Endothelial cell of umbilical vein (primary cell): ENCODE data around the gene SNX9. TPM values are rescaled to one million over a fixed set of nuclear protein-coding genes. Genes with fewer than 3 reads are reported as not detected.

Experiments used
- BruUV-seq: library from RNA; stranded (reverse); fragments of 400-500 nt; replicated peaks from 2 replicates; lab custom pipeline; 2021; lab: Mats Ljungman, UMichigan
- CTCF ChIA-PET: fragments of 300-600, 350-600 bp; sonication (Branson Sonifier 250); formaldehyde crosslinking; loops from one replicate; lab custom pipeline; 2021; ENCODE audit warnings: antibody characterized with exemption, inconsistent platforms; lab: Charles Lee
- POLR2A ChIA-PET: fragments of 300-600, 350-600 bp; sonication (Branson Sonifier 250); formaldehyde crosslinking; loops from one replicate; lab custom pipeline; 2021; ENCODE audit warnings: antibody characterized with exemption, inconsistent platforms; lab: Charles Lee
- DNase-seq: peaks from one replicate; pipeline ENCODE4 v3.0.0-alpha.2; 2011; ENCODE audit warnings: low read depth, low spot score
- FAIRE-seq: peaks from 2 replicates; lab custom pipeline; 2011; peaks lifted over from hg19 to GRCh38; lab: Jason Lieb, UNC
- H2AFZ ChIP-seq: 2 replicates; pipeline ENCODE4 v1.6.0; 2012; ENCODE audit warnings: low read depth, low read length, control low read depth, inconsistent platforms
- H3K27ac ChIP-seq: 2 replicates; pipeline ENCODE4 v1.5.1; 2011; ENCODE audit warnings: low read depth, mild to moderate bottlenecking, control low read depth, low read length, moderate library complexity; ENCODE audit not compliant: insufficient read depth
- H3K27me3 ChIP-seq, 2 experiments: 2 replicates each; pipeline versions ENCODE4 v1.6.0 to v1.6.1; 2011; ENCODE audit warnings: low read length in 2 of 2, mixed read lengths in 1 of 2; ENCODE audit not compliant: control insufficient read depth in 2 of 2, insufficient read depth in 2 of 2
- H3K36me3 ChIP-seq, 2 experiments: 2 replicates in 1 of 2; 3 replicates in 1 of 2; pipeline ENCODE4 v1.5.1; 2011; ENCODE audit warnings: low read length in 2 of 2, mild to moderate bottlenecking in 1 of 2, moderate library complexity in 1 of 2; ENCODE audit not compliant: control insufficient read depth in 2 of 2, insufficient read depth in 2 of 2; ENCODE audit errors: extremely low read depth in 1 of 2
- H3K4me1 ChIP-seq: 3 replicates; pipeline ENCODE4 v1.5.1; 2011; ENCODE audit warnings: mild to moderate bottlenecking, low read length; ENCODE audit not compliant: control insufficient read depth, insufficient read depth; ENCODE audit errors: extremely low read depth
- H3K4me2 ChIP-seq: 2 replicates; pipeline ENCODE4 v1.6.1; 2011; ENCODE audit warnings: low read length, control low read depth, mixed read lengths; ENCODE audit not compliant: insufficient read depth
- H3K4me3 ChIP-seq, 3 experiments: fragments of 200-600 bp in 1 of 3; sonication (generic), shearing (Covaris generic) in 1 of 3; replicated peaks in 1 of 3; 2 replicates each; pipeline ENCODE4 v1.5.1; 2011 to 2016; ENCODE audit warnings: control low read depth in 3 of 3, low read length in 3 of 3, mild to moderate bottlenecking in 2 of 3, inconsistent platforms in 1 of 3, low read depth in 1 of 3, moderate library complexity in 1 of 3; ENCODE audit not compliant: insufficient read depth in 1 of 3
- H3K79me2 ChIP-seq: 2 replicates; pipeline ENCODE4 v1.6.0; 2012; ENCODE audit warnings: low read length, inconsistent platforms; ENCODE audit not compliant: control insufficient read depth, insufficient read depth
- H3K9ac ChIP-seq: replicated peaks from 2 replicates; pipeline ENCODE3; 2011; ENCODE audit warnings: low read length, control low read depth; ENCODE audit not compliant: insufficient read depth; ENCODE audit errors: extremely low read depth
- H3K9me1 ChIP-seq: replicated peaks from 3 replicates; pipeline ENCODE4 v1.6.0; 2011; ENCODE audit warnings: mild to moderate bottlenecking, low read length; ENCODE audit not compliant: control insufficient read depth, insufficient read depth; ENCODE audit errors: extremely low read depth
- H3K9me3 ChIP-seq: replicated peaks from 2 replicates; pipeline ENCODE4 v1.5.1; 2012; ENCODE audit warnings: low read length, inconsistent platforms; ENCODE audit not compliant: control insufficient read depth, insufficient read depth
- H4K20me1 ChIP-seq: replicated peaks from 2 replicates; pipeline ENCODE3; 2011; ENCODE audit warnings: mild to moderate bottlenecking, low read length; ENCODE audit not compliant: control insufficient read depth, insufficient read depth; ENCODE audit errors: extremely low read depth
- EZH2 ChIP-seq: IDR thresholded peaks from 2 replicates; pipeline ENCODE4 v1.6.1; 2012; ENCODE audit warnings: borderline replicate concordance, low read depth, mild to moderate bottlenecking, moderate library complexity, low read length, inconsistent platforms; ENCODE audit not compliant: severe bottlenecking
- FOS ChIP-seq: IDR thresholded peaks from 2 replicates; pipeline ENCODE4 v1.6.1; 2011; ENCODE audit warnings: mild to moderate bottlenecking, low read length, moderate library complexity, borderline replicate concordance; ENCODE audit not compliant: insufficient read depth
- GATA2 ChIP-seq: IDR thresholded peaks from 2 replicates; pipeline ENCODE4 v1.7.0; 2011; ENCODE audit warnings: low read depth, mild to moderate bottlenecking, moderate library complexity, mixed read lengths, low read length; ENCODE audit not compliant: insufficient read length, insufficient read depth
- MYC ChIP-seq: IDR thresholded peaks from one replicate; pipeline ENCODE4 v1.6.1; 2011; ENCODE audit warnings: mild to moderate bottlenecking, low read depth, low read length
- dilution Hi-C: fragments of 300-500 bp; cut with MboI; formaldehyde crosslinking; loops from one replicate; pipeline ENCODE4 v1.15.0; 2019; ENCODE audit warnings: low sequenced_read_pairs; ENCODE audit not compliant: extremely low pct_ligation_motif_present
- intact Hi-C: fragments of 100-400 bp; cut with micrococcal nuclease; formaldehyde crosslinking; loops from one replicate; pipeline ENCODE4 v1.10.0; 2022
- polyA plus RNA-seq, 4 experiments: library from polyadenylated mRNA; depleted of rRNA in 3 of 4; stranded (reverse) in 3 of 4; unstranded in 1 of 4; fragments of >200 nt; gene quantifications; 2 replicates each; pipeline versions ENCODE4 v1.2.1 to v1.2.3, GENCODE V29; 2011 to 2012; ENCODE audit warnings: missing spikeins in 1 of 4
- total RNA-seq: library from RNA; stranded (reverse); gene quantifications from 2 replicates; pipeline ENCODE4 v1.2.3, GENCODE V29; 2021

The SNX9 gene
- total and polyA plus RNA-seq, 2 donors (not counting 3 experiments of a cell fraction or from before 2014, with no cell fraction given) = 27.5 to 54.5 TPM

- POLR2A ChIA-PET = no interaction called here
- CTCF ChIA-PET = interaction anchor here (3.2 kb wide), 1 partner anchor 43 kb away, joined by 10 read pairs; no protein-coding TSS in a partner anchor
- Histone ChIP-seq H3K27me3 (no peaks in the 10 kb centered on the region), H4K20me1 (peaks cover 26% of the 10 kb centered on the region), H3K9me1 (no peaks in the 10 kb centered on the region), H3K4me2 (peak overlapping the region; percentile 37), H3K79me2 (peaks cover 87% of the 10 kb centered on the region), H3K27ac (no peak overlapping the region), H3K4me3 (no peak overlapping the region), H3K36me3 (no peaks in the 10 kb centered on the region), H2AFZ (no peak overlapping the region), H3K4me1 (peaks cover 38% of the 10 kb centered on the region), H3K9me3 (no peaks in the 10 kb centered on the region), H3K9ac (no peak overlapping the region)
- FAIRE-seq (no peak), DNase-seq (no peak)
- intact Hi-C loops (no loop called here), dilution Hi-C loops (no loop called here)
- TF ChIP-seq GATA2 (no peak), EZH2 (no peak), FOS (no peak)
- BruUV-seq = no TSS peak
Observed at GRCh38 chr6:157830354-157831017, 7.4 kb downstream of the SNX9 start.

- DNase-seq (peak; percentile 23), FAIRE-seq (no peak)
- Histone ChIP-seq H3K79me2 (peaks cover 87% of the 10 kb centered on the region), H3K4me2 (peak overlapping the region; percentile 37), H2AFZ (no peak overlapping the region), H3K4me3 (no peak overlapping the region), H3K27me3 (no peaks in the 10 kb centered on the region), H4K20me1 (peaks cover 26% of the 10 kb centered on the region), H3K4me1 (peaks cover 33% of the 10 kb centered on the region), H3K27ac (no peak overlapping the region), H3K36me3 (no peaks in the 10 kb centered on the region), H3K9ac (no peak overlapping the region), H3K9me3 (no peaks in the 10 kb centered on the region), H3K9me1 (no peaks in the 10 kb centered on the region)
- POLR2A ChIA-PET = no interaction called here
- intact Hi-C loops = no loop called here
- dilution Hi-C loops = no loop called here
- BruUV-seq = no TSS peak
- CTCF ChIA-PET = interaction anchor here (3.2 kb wide), 1 partner anchor 42 kb away, joined by 10 read pairs; no protein-coding TSS in a partner anchor
- TF ChIP-seq MYC = no peak
- TF ChIP-seq EZH2 = no peak
Observed at GRCh38 chr6:157831018-157831369, 7.9 kb downstream of the SNX9 start.
